ENCODE measurements around the gene KIF25.
"Not testable (repeated sequence)": the region's sequence is repeated elsewhere in the genome, so short reads cannot be mapped to it uniquely, and the experiment has no call there.

KIF25 gene

GRCh38 chr6:168077401-168077800 lies 79.9 kb downstream of the KIF25 start:
- H3K27ac ChIP-seq, H3K4me3 ChIP-seq: not testable (repeated sequence)

- H3K4me3 ChIP-seq: no peak overlapping the region
Observed at GRCh38 chr6:168078175-168078942, 80.9 kb downstream of the KIF25 start.

GRCh38 chr6:168078943-168079405 lies 81.5 kb downstream of the KIF25 start, which contains the start of gene FRMD1:
TSS of gene FRMD1 (minus strand) at chr6:168079212. CDS start at chr6:168079094, 118 bp downstream.
- H3K4me3 ChIP-seq: no peak within 1 kb of the TSS
- no peak within 1 kb of the TSS for H3K27ac ChIP-seq

More at GRCh38 chr6:168078175-168078942, 80.9 kb downstream of the KIF25 start:
- H3K27ac ChIP-seq: no peak overlapping the region

GRCh38 chr6:168080393-168081077 lies 83.1 kb downstream of the KIF25 start:
- Histone ChIP-seq H3K4me3 (no peak overlapping the region), H3K27ac (no peak overlapping the region)

GRCh38 chr6:168081858-168082546 lies 84.5 kb downstream of the KIF25 start:
- Histone ChIP-seq H3K4me3 (no peak overlapping the region), H3K27ac (no peak overlapping the region)

DNA sequence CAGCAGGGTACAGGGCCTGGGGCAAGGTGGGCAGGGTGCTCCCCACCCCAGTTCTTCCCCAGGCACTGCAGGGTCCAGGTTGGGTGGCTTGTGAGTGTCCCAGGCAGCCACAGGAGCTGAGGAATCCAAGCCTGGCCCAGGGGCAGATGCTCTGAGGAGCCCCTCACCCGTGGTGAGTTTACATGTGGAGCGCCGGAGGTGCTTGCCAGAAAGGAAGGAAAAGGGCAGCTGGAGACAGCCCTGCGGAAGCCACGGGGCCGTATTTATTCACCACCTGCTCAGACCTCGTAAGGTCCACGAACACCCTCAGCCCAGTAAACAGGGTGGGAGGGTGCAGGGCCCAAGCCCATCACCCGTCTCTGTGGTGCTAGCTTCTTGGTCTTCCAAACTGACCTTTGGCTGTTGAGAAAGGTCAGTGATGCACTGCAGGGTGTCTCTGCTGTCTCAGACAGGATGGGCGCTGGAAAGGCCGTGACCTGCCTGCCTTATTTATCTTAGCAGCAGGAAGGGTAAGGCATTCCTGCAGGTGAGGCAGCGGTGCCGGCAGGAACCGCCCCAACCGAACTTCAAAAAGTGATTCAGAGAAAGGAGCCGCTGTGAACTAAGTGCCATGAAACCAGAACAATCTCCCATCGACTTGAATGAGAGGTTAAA lies 85.5 kb downstream of the KIF25 start:
- Histone ChIP-seq H3K4me3 (no peak overlapping the region), H3K27ac (no peak overlapping the region)

- Histone ChIP-seq H3K4me3 (no peak overlapping the region), H3K27ac (no peak overlapping the region)
Observed at GRCh38 chr6:168083514-168083885, 86.0 kb downstream of the KIF25 start.

DNA sequence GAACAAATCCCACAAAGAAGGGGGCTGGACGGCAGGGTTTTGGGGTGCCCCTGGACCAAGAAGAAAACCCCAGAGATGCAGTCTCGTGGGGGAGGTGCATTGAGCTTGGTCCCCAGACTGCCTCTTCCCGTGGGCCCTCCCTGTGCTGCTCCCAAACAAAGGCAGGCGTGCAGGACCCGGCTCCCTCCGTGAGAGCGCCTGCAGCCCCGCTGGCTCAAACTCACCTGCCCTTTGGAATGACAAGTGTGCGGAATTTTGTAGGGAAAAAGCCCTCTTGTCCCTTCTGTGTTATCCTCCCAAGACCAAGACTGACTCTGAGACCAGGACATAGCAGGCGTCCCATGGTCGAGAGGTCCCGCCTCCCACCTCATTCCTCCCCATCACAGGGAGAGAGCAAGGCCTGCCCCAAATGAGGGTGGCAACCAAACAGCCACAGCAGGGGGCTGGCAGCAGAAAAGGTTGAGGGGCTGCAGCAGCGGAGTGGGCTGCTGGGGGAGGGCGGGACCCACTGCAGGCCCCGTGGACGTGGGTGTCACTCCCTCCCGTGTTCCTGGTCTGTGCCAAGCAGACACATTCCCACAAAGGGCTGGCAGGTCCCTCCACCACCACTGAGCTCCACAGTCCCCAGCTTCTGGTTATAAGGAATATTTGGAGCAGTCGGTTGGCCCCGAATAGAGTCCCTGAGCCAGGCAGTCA lies 87.1 kb downstream of the KIF25 start:
- H3K27ac ChIP-seq: no peak overlapping the region
- H3K4me3 ChIP-seq: no peak overlapping the region

DNA sequence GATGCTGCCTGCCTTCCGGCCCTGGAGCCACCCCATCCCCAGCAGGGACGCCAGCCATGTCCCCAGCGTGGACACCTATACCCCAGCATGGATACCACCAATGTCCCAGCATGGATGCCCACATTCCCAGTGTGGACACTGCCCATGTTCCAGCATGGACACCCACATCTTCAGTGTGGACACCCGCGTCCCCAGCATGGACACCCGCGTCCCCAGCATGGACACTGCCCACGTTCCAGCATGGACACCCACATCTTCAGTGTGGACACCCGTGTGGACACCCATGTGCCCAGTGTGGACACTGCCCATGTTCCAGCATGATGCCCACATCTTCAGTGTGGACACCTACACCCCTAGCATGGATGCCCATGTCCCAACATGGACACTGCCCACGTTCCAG lies 88.6 kb downstream of the KIF25 start:
- H3K4me3 ChIP-seq: no peak overlapping the region

GRCh38 chr6:168086616-168087015 lies 89.1 kb downstream of the KIF25 start:
- Histone ChIP-seq H3K4me3 (no peak overlapping the region), H3K27ac (no peak overlapping the region)

More for the DNA sequence above, 88.6 kb downstream of the KIF25 start:
- no peak overlapping the region for H3K27ac ChIP-seq

DNA sequence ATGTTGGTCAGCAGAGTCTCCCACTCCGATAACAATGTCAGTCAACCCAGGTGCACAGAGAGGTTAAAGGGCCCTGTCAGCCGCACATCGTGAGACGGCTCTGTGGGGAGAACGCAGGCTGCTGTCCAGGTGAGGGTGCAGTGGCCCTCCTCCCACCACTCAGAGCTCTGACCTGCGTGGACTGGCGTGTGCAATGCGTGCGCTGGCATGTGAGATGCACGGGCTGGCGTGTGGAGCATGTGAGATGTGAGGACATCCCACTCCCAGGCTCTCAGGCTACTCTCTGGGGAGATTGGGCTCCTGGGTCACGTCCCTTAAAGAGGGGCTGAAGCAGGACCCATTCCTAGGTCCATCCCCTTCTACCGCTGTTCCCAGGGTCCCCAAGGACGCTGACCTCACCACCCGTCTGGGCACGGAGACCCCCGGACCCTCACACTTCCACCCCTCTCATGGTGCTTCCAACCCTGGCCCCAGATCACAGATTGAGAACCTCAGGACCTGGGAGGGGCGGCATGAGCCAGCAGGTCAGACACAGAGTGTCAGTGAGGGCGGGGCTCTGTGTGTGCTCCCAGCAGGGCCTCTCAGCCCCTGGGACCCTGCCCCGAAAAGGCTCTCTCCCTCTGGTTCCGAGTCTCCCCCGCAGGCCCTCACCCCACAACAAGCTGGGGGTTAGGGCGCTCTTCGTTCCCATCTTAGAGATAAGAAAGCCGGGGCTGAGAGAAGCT lies 90.1 kb downstream of the KIF25 start:
- Histone ChIP-seq H3K4me3 (no peak overlapping the region), H3K27ac (no peak overlapping the region)

- no peak overlapping the region for H3K27ac ChIP-seq
- H3K4me3 ChIP-seq: no peak overlapping the region
Observed at GRCh38 chr6:168088161-168089053, 90.9 kb downstream of the KIF25 start.

GRCh38 chr6:168089186-168090063 lies 92.0 kb downstream of the KIF25 start:
- H3K27ac ChIP-seq: no peak overlapping the region
- no peak overlapping the region for H3K4me3 ChIP-seq

DNA sequence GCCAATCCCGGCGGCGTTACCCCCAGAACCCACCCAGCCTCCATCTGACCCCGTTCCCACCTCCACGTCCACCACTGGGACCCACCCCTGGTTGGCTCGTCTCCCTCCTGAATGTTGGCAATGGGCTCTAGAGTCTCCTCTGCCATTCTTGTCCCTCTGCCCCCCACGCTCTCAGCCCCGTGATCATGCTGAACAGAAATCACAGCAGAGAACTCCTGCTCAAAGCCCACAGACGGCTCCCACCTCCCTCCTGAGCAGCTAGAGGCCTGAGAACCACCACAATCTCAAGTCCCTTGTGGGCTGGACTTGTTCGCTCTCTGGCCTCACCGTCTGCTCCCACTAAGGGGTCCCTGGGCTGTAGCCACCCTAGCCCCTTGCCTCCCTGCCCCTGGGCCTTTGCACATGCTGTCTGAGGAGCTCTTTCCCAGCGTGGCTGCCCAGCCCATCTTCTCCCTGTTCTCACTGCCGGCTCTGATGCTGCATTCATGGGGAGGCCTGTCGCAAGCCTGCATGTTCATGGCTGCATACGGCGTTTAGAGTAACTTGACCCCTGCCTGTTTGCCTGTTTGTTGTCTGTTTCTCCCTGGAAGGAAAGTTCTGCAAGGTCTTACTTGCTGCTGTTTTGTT lies 92.7 kb downstream of the KIF25 start:
- Histone ChIP-seq H3K27ac (no peak overlapping the region), H3K4me3 (no peak overlapping the region)

DNA sequence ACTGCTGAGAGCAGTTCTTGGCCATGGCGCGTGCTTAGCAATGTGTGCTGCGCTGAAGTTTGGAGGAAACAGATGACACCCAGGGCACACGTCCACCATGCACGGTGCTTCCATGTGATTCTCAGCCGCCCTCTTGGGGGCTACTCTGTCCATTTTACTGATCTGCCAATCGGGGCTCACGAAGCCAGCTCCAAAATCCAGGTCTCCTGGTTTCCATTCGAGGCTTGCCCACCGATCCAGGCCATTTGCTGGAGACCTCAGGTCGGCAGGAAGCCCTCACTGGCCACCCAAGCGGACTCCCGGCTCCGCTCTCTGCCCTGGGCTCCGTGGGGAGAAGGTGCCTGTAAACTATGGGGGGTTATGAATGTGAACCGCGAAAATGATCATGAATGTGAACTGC lies 93.2 kb downstream of the KIF25 start:
- no peak overlapping the region for H3K4me3 ChIP-seq
- no peak overlapping the region for H3K27ac ChIP-seq
